Breast epithelium (tissue), 4 donors: ENCODE measurements around the gene CDK12. TPM values are rescaled to one million over a fixed set of nuclear protein-coding genes. Genes with fewer than 3 reads are reported as not detected.
A peak's percentile ranks its signal among the peaks of the same experiment; 100 is the strongest.
"Not testable (repeated sequence)": the region's sequence is repeated elsewhere in the genome, so short reads cannot be mapped to it uniquely, and the experiment has no call there.

Source experiments
- DNase-seq, 2 donors: peaks; one replicate each; pipeline ENCODE4 v3.0.0-alpha.2; 2019; ENCODE audit warnings: low spot score in 2 of 2
- H3K27ac ChIP-seq, 2 donors: fragments of 200-600 bp; sonication (generic) in 1 of 2; one replicate each; pipeline ENCODE4 v1.5.1; 2016 to 2019; ENCODE audit warnings: mild to moderate bottlenecking in 1 of 2
- H3K27me3 ChIP-seq, 2 donors: fragments of 200-600 bp; sonication (generic) in 1 of 2; one replicate each; pipeline versions ENCODE4 v1.5.1 to v1.6.0; 2017 to 2019; ENCODE audit warnings: control low read depth in 1 of 2, mild to moderate bottlenecking in 1 of 2
- H3K36me3 ChIP-seq: fragments of 200-600 bp; one replicate; pipeline ENCODE4 v1.5.1; 2019
- H3K4me1 ChIP-seq, 2 donors: fragments of 200-600 bp; sonication (generic); one replicate each; pipeline ENCODE4 v1.5.1; 2016 to 2019; ENCODE audit warnings: control low read depth in 1 of 2
- H3K4me3 ChIP-seq, 3 donors: fragments of 200-600 bp; sonication (generic); 1 replicate in 2 of 3; 2 replicates in 1 of 3; pipeline ENCODE4 v1.5.1; 2016 to 2019; ENCODE audit warnings: mild to moderate bottlenecking in 3 of 3, moderate library complexity in 2 of 3
- H3K9me3 ChIP-seq, 2 donors: fragments of 200-600 bp; sonication (generic) in 1 of 2; one replicate each; pipeline ENCODE4 v1.5.1; 2016 to 2019; ENCODE audit warnings: control low read depth in 1 of 2
- POLR2A ChIP-seq: fragments of 450-650 bp; IDR thresholded peaks from one replicate; pipeline ENCODE4 v1.6.1; 2016; ENCODE audit warnings: antibody characterized with exemption, mild to moderate bottlenecking, moderate library complexity
- POLR2AphosphoS5 ChIP-seq, 3 donors: sonication (generic); formaldehyde crosslinking; IDR thresholded peaks; one replicate each; pipeline ENCODE4 v1.6.1; 2017; ENCODE audit warnings: antibody characterized with exemption in 3 of 3
- intact Hi-C: fragments of 100-400 bp; cut with DNase I; formaldehyde crosslinking; loops from one replicate; pipeline ENCODE4 v1.15.1; 2023; ENCODE audit warnings: low total_unique reads
- total RNA-seq, 3 donors: library from RNA; depleted of rRNA; stranded (reverse); fragments of >200 nt; gene quantifications; one replicate each; pipeline ENCODE4 v1.1.0, GENCODE V29; 2016
- TF ChIP-seq, protein P1 (sequence below), 3 donors: fragments of 450-650 bp; IDR thresholded peaks; one replicate each; pipeline ENCODE4 v1.5.1; 2016 to 2017; ENCODE audit warnings: antibody characterized with exemption in 3 of 3, mild to moderate bottlenecking in 3 of 3, moderate library complexity in 3 of 3

CDK12 gene
- total RNA-seq, 3 donors from 2014 or later, result 38.6 to 58.2 (median 41.3) TPM

DNA sequence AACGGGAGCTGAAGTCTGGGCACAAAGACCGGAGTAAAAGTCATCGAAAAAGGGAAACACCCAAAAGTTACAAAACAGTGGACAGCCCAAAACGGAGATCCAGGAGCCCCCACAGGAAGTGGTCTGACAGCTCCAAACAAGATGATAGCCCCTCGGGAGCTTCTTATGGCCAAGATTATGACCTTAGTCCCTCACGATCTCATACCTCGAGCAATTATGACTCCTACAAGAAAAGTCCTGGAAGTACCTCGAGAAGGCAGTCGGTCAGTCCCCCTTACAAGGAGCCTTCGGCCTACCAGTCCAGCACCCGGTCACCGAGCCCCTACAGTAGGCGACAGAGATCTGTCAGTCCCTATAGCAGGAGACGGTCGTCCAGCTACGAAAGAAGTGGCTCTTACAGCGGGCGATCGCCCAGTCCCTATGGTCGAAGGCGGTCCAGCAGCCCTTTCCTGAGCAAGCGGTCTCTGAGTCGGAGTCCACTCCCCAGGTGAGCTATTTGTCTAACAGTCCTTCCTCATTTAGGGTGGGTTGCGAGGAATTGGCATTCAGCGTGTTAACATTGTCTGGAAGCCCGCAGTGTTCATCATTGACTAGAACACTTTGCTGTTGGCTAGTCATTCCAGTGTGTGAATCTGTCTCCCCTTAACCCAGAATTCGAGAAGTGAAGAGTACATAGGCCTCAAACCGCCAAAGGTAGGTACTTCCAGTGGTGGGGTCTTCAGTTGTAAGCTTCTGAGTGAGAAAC lies 1.5 kb downstream of the CDK12 start:
- TF ChIP-seq, protein P1, sequence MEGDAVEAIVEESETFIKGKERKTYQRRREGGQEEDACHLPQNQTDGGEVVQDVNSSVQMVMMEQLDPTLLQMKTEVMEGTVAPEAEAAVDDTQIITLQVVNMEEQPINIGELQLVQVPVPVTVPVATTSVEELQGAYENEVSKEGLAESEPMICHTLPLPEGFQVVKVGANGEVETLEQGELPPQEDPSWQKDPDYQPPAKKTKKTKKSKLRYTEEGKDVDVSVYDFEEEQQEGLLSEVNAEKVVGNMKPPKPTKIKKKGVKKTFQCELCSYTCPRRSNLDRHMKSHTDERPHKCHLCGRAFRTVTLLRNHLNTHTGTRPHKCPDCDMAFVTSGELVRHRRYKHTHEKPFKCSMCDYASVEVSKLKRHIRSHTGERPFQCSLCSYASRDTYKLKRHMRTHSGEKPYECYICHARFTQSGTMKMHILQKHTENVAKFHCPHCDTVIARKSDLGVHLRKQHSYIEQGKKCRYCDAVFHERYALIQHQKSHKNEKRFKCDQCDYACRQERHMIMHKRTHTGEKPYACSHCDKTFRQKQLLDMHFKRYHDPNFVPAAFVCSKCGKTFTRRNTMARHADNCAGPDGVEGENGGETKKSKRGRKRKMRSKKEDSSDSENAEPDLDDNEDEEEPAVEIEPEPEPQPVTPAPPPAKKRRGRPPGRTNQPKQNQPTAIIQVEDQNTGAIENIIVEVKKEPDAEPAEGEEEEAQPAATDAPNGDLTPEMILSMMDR (IDR thresholded peaks at IDR 0.05), result no peak
- TF ChIP-seq POLR2A, result no peak
- TF ChIP-seq POLR2AphosphoS5 (IDR thresholded peaks at IDR 0.05), result no peak
- intact Hi-C loops, result no loop called here
- Histone ChIP-seq H3K4me3 (peak overlapping the region; percentile 85 to 98 (median 97)), H3K27me3 (no peaks in the 10 kb centered on the region), H3K27ac (peak overlapping the region; percentile 98 to 99), H3K4me1 (peaks cover 0 to 18% of the 10 kb centered on the region in 2 donors), H3K9me3 (no peaks in the 10 kb centered on the region), H3K36me3 (no peaks in the 10 kb centered on the region)
- DNase-seq, result no peak

GRCh38 chr17:39464639-39465181 lies 3.4 kb downstream of the CDK12 start:
- not testable (repeated sequence) for DNase-seq
- H3K4me3 ChIP-seq, result peak overlapping the region in 2 of 3 donors; percentile 85 to 98

GRCh38 chr17:39468610-39469009 lies 7.3 kb downstream of the CDK12 start:
- intact Hi-C loops, H3K4me3 ChIP-seq, H3K36me3 ChIP-seq, DNase-seq, H3K27me3 ChIP-seq, H3K27ac ChIP-seq, H3K9me3 ChIP-seq: not testable (repeated sequence)
- H3K4me1 ChIP-seq, result peaks cover 0 to 18% of the 10 kb centered on the region in 2 donors

More at GRCh38 chr17:39464639-39465181, 3.4 kb downstream of the CDK12 start:
- H3K27me3 ChIP-seq, H3K27ac ChIP-seq, intact Hi-C loops, H3K9me3 ChIP-seq, H3K36me3 ChIP-seq: not testable (repeated sequence)
- H3K4me1 ChIP-seq, result peaks cover 0 to 18% of the 10 kb centered on the region in 2 donors

- Histone ChIP-seq H3K4me1 (no peaks in the 10 kb centered on the region), H3K36me3 (no peaks in the 10 kb centered on the region), H3K4me3 (no peak overlapping the region), H3K9me3 (no peaks in the 10 kb centered on the region), H3K27me3 (no peaks in the 10 kb centered on the region), H3K27ac (no peak overlapping the region)
- TF ChIP-seq POLR2AphosphoS5 (IDR thresholded peaks at IDR 0.05) (no peak), POLR2A (no peak)
- TF ChIP-seq, protein P1 (IDR thresholded peaks at IDR 0.05), result no peak
- DNase-seq, result no peak
- intact Hi-C loops, result no loop called here
These were observed 12.0 kb downstream of the CDK12 start for GRCh38 chr17:39473310-39473709.

- intact Hi-C loops, H3K4me1 ChIP-seq, H3K4me3 ChIP-seq, H3K27me3 ChIP-seq, H3K9me3 ChIP-seq, H3K36me3 ChIP-seq, H3K27ac ChIP-seq, DNase-seq: not testable (repeated sequence)
These were observed 18.3 kb downstream of the CDK12 start for GRCh38 chr17:39479631-39480030.

DNA sequence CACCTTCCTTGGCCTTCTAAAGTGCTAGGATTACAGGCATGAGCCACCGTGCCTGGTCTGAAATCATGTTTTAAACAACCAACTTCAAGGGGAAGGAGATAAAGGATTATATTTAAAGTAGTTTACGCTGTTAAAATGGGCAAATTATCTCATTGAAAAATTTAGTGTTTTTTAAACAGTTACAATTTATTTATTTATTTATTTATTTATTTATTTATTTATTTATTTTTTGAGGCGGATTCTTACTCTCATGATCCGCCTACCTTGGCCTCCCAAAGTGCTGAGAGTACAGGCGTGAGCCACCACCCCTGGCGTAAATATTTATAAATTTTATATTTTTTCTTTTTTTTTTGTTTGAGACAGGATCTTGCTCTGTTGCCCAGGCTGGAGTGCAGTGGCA lies 22.2 kb downstream of the CDK12 start:
- Histone ChIP-seq H3K9me3 (no peaks in the 10 kb centered on the region), H3K4me3 (no peak overlapping the region), H3K27ac (no peak overlapping the region), H3K36me3 (no peaks in the 10 kb centered on the region), H3K27me3 (no peaks in the 10 kb centered on the region), H3K4me1 (no peaks in the 10 kb centered on the region)
- DNase-seq, result no peak
- TF ChIP-seq POLR2AphosphoS5 (IDR thresholded peaks at IDR 0.05) (no peak), POLR2A (no peak)
- TF ChIP-seq, protein P1 (IDR thresholded peaks at IDR 0.05), result no peak
- intact Hi-C loops, result no loop called here
